ENCODE measurements around the gene LANCL2. TPM values are rescaled to one million over a fixed set of nuclear protein-coding genes. Genes with fewer than 3 reads are reported as not detected.

Gene LANCL2
- polyA plus RNA-seq, 3 donors = 6.4 to 11.8 (median 8.3) TPM

- Histone ChIP-seq H2AFZ (ENCODE audit: insufficient read depth, low read depth, low read length, poor library complexity, severe bottlenecking) (no peak overlapping the region), H3K27me3 (ENCODE audit: control insufficient read depth in 2 of 2, insufficient read depth in 2 of 2, low read length in 2 of 2) (no peaks in the 10 kb centered on the region), H4K20me1 (ENCODE audit: insufficient read depth, low read length) (no peaks in the 10 kb centered on the region), H3K36me3 (replicated peaks in 1 of 2; ENCODE audit: control insufficient read depth in 1 of 2, insufficient read depth in 2 of 2, low read length in 2 of 2) (peaks cover 4 to 31% of the 10 kb centered on the region in 2 donors), H3K9ac (ENCODE audit: insufficient read depth, low read length, poor library complexity, severe bottlenecking) (no peak overlapping the region), H3K4me1 (ENCODE audit: control insufficient read depth in 1 of 2, insufficient read depth in 2 of 2, low read length in 2 of 2) (no peaks in the 10 kb centered on the region), H3K9me3 (replicated peaks in 1 of 2; ENCODE audit: control insufficient read depth in 1 of 2, insufficient read depth in 1 of 2, low read length in 2 of 2) (peaks cover under 1 to 5% of the 10 kb centered on the region in 2 donors), H3K4me3 (replicated peaks in 1 of 3; ENCODE audit: low read depth in 2 of 3, low read length in 3 of 3) (no peak overlapping the region), H3K4me2 (replicated peaks; ENCODE audit: extremely low read depth, low read length, poor library complexity, severe bottlenecking) (no peak overlapping the region), H3K27ac (ENCODE audit: low read depth in 1 of 2, low read length in 2 of 2) (no peak overlapping the region), H3K79me2 (ENCODE audit: insufficient read depth, low read length) (no peaks in the 10 kb centered on the region)
- no peak for DNase-seq
- TF ChIP-seq CTCF (IDR thresholded peaks at IDR 0.05) = no peak
- Mint-ChIP-seq H3K36me3 (peaks cover 42 to 53% of the 10 kb centered on the region in 2 donors), H3K27ac (no peak overlapping the region), H3K27me3 (ENCODE audit: low read depth in 3 of 3) (no peaks in the 10 kb centered on the region), H3K4me1 (no peaks in the 10 kb centered on the region), H3K4me3 (no peak overlapping the region), H3K9me3 (peaks cover 2 to 20% (median 7%) of the 10 kb centered on the region in 7 donors)
- WGBS (ENCODE audit: insufficient coverage) = 100% methylated on average over 2 of the region's 2 CpGs
- intact Hi-C loops (cut with micrococcal nuclease) = no loop called here
These were observed 104.1 kb downstream of the LANCL2 start for GRCh38 chr7:55469271-55469681.

DNA sequence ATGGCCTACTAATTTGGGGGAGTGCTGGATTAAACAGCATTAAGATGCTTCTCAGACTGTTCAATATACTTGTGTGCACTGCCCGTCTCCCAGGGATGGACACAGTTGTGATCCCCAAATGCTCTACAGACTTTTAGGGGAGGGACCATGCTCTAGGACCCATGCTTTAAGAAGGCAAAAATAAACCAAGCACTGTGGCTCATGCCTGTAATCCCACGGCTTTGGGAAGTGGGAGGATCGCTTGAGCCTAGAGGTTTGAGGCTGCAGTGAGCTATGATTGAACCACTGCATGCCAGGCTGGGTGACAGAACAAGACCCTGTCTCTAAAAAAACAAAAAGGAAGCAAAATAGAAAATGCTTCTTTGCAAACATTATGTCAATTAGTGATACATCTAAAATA is 104.6 kb downstream of the LANCL2 start:
- Histone ChIP-seq H2AFZ (ENCODE audit: insufficient read depth, low read depth, low read length, poor library complexity, severe bottlenecking) (no peak overlapping the region), H4K20me1 (ENCODE audit: insufficient read depth, low read length) (peaks cover 1% of the 10 kb centered on the region), H3K4me1 (ENCODE audit: control insufficient read depth in 1 of 2, insufficient read depth in 2 of 2, low read length in 2 of 2) (no peaks in the 10 kb centered on the region), H3K4me3 (replicated peaks in 1 of 3; ENCODE audit: low read depth in 2 of 3, low read length in 3 of 3) (no peak overlapping the region), H3K4me2 (replicated peaks; ENCODE audit: extremely low read depth, low read length, poor library complexity, severe bottlenecking) (no peak overlapping the region), H3K9me3 (replicated peaks in 1 of 2; ENCODE audit: control insufficient read depth in 1 of 2, insufficient read depth in 1 of 2, low read length in 2 of 2) (peaks cover 0 to under 1% of the 10 kb centered on the region in 2 donors), H3K36me3 (replicated peaks in 1 of 2; ENCODE audit: control insufficient read depth in 1 of 2, insufficient read depth in 2 of 2, low read length in 2 of 2) (peaks cover 4 to 30% of the 10 kb centered on the region in 2 donors), H3K9ac (ENCODE audit: insufficient read depth, low read length, poor library complexity, severe bottlenecking) (no peak overlapping the region), H3K79me2 (ENCODE audit: insufficient read depth, low read length) (no peaks in the 10 kb centered on the region), H3K27me3 (ENCODE audit: control insufficient read depth in 2 of 2, insufficient read depth in 2 of 2, low read length in 2 of 2) (no peaks in the 10 kb centered on the region), H3K27ac (ENCODE audit: low read depth in 1 of 2, low read length in 2 of 2) (no peak overlapping the region)
- TF ChIP-seq CTCF (IDR thresholded peaks at IDR 0.05) = no peak
- Mint-ChIP-seq H3K27me3 (ENCODE audit: low read depth in 3 of 3) (no peaks in the 10 kb centered on the region), H3K9me3 (peaks cover 2 to 16% (median 4%) of the 10 kb centered on the region in 7 donors), H3K36me3 (peaks cover 40 to 53% of the 10 kb centered on the region in 2 donors), H3K27ac (no peak overlapping the region), H3K4me1 (no peaks in the 10 kb centered on the region), H3K4me3 (no peak overlapping the region)
- no peak for DNase-seq
- 100% methylated on average over 2 of the region's 3 CpGs for WGBS (ENCODE audit: insufficient coverage)
- intact Hi-C loops (cut with micrococcal nuclease) = no loop called here

All from CD14-positive monocyte (primary cell).